Measurements from ENCODE around the gene AKR1E2.

GRCh38 chr10:4826792-4827324 lies 851 bp downstream of the AKR1E2 start:
- TF ChIP-seq CTCF (IDR thresholded peaks at IDR 0.05; ENCODE audit: control extremely low read depth in 1 of 3, insufficient read depth in 1 of 3, low read depth in 1 of 3, low read length in 3 of 3) (no peak), CHD1 (IDR thresholded peaks at IDR 0.05; ENCODE audit: low read depth, low read length) (no peak), EGR1 (IDR thresholded peaks at IDR 0.05; ENCODE audit: borderline replicate concordance, low read depth, low read length) (no peak), POLR2AphosphoS5 (IDR thresholded peaks at IDR 0.05; ENCODE audit: low read depth, low read length) (no peak), CHD2 (IDR thresholded peaks at IDR 0.05; ENCODE audit: low read length) (no peak), POLR2A (IDR thresholded peaks at IDR 0.05; ENCODE audit: control extremely low read depth in 1 of 2, low read depth in 2 of 2, low read length in 2 of 2) (no peak), RFX5 (IDR thresholded peaks at IDR 0.05; ENCODE audit: borderline replicate concordance, low read depth, low read length) (no peak), KDM1A (IDR thresholded peaks at IDR 0.05; ENCODE audit: borderline replicate concordance, low read length) (no peak), EZH2 (IDR thresholded peaks at IDR 0.05; ENCODE audit: low read depth, low read length, severe bottlenecking) (no peak)
